CD4-positive, alpha-beta memory T cell (primary cell): Measurements from ENCODE around the gene SYT2. TPM values are rescaled to one million over a fixed set of nuclear protein-coding genes. Genes with fewer than 3 reads are reported as not detected.
"Not testable (repeated sequence)": the region's sequence is repeated elsewhere in the genome, so short reads cannot be mapped to it uniquely, and the experiment has no call there.

Experiments
- CTCF ChIA-PET: fragments of 350-600 bp; sonication (Branson Sonifier 250); formaldehyde crosslinking; loops from one replicate; lab custom pipeline; 2021; ENCODE audit warnings: inconsistent platforms; ENCODE audit not compliant: partially characterized antibody; lab: Charles Lee
- POLR2A ChIA-PET: fragments of 350-600 bp; sonication (Branson Sonifier 250); formaldehyde crosslinking; loops from one replicate; lab custom pipeline; 2021; ENCODE audit not compliant: partially characterized antibody; lab: Charles Lee
- DNase-seq, 5 donors: peaks; one replicate each; pipeline versions ENCODE4 v3.0.0 to v3.0.0-alpha.2; 2020 to 2022; ENCODE audit warnings: mixed read lengths in 1 of 5
- H3K27ac ChIP-seq: one replicate; pipeline ENCODE4 v1.7.0; 2013; ENCODE audit warnings: low read depth, low read length
- H3K27me3 ChIP-seq: 2 replicates; pipeline ENCODE4 v1.7.0; 2013; ENCODE audit warnings: mild to moderate bottlenecking, low read length, moderate library complexity; ENCODE audit not compliant: insufficient read depth
- H3K36me3 ChIP-seq: 2 replicates; pipeline ENCODE4 v1.7.0; 2013; ENCODE audit warnings: mild to moderate bottlenecking, low read length, moderate library complexity; ENCODE audit not compliant: insufficient read depth
- H3K4me1 ChIP-seq: 2 replicates; pipeline ENCODE4 v1.7.0; 2013; ENCODE audit warnings: mild to moderate bottlenecking, low read length, moderate library complexity; ENCODE audit not compliant: insufficient read depth
- H3K4me3 ChIP-seq, 2 donors: one replicate each; pipeline ENCODE4 v1.7.0; 2013; ENCODE audit warnings: low read length in 2 of 2, mild to moderate bottlenecking in 1 of 2
- H3K9me3 ChIP-seq, 2 donors: one replicate each; pipeline ENCODE4 v1.7.0; 2013; ENCODE audit warnings: low read length in 2 of 2, control low read depth in 1 of 2; ENCODE audit not compliant: control insufficient read depth in 1 of 2
- H3K27ac Mint-ChIP-seq, 7 donors: one replicate each; pipeline ENCODE4 v1.8.0; 2020 to 2021; ENCODE audit warnings: mixed read lengths in 7 of 7, mild to moderate bottlenecking in 6 of 7, inconsistent platforms in 3 of 7, moderate library complexity in 3 of 7
- H3K27me3 Mint-ChIP-seq, 2 donors: one replicate each; pipeline ENCODE4 v1.8.0; 2020 to 2021; ENCODE audit warnings: mixed read lengths in 2 of 2
- H3K36me3 Mint-ChIP-seq, 2 donors: one replicate each; pipeline ENCODE4 v1.8.0; 2020 to 2021; ENCODE audit warnings: mixed read lengths in 2 of 2, inconsistent platforms in 1 of 2, mild to moderate bottlenecking in 1 of 2
- H3K4me1 Mint-ChIP-seq, 4 donors: one replicate each; pipeline ENCODE4 v1.8.0; 2020 to 2021; ENCODE audit warnings: mixed read lengths in 4 of 4, mild to moderate bottlenecking in 1 of 4
- H3K4me3 Mint-ChIP-seq, 8 donors: one replicate each; pipeline ENCODE4 v1.8.0; 2020 to 2021; ENCODE audit warnings: mixed read lengths in 8 of 8, mild to moderate bottlenecking in 7 of 8, moderate library complexity in 6 of 8, inconsistent platforms in 3 of 8
- H3K9me3 Mint-ChIP-seq, 8 donors: one replicate each; pipeline ENCODE4 v1.8.0; 2020 to 2021; ENCODE audit warnings: mixed read lengths in 8 of 8, mild to moderate bottlenecking in 5 of 8, inconsistent platforms in 3 of 8, moderate library complexity in 1 of 8
- intact Hi-C: fragments of 100-400 bp; cut with micrococcal nuclease; formaldehyde crosslinking; loops from one replicate; pipeline ENCODE4 v1.15.1; 2023
- polyA plus RNA-seq, 2 donors: library from polyadenylated mRNA; unstranded; fragments of 300-500 nt; fragmentation: Illumina TruSeq; gene quantifications; one replicate each; pipeline ENCODE4 v1.2.3, GENCODE V29; 2021
- total RNA-seq, 2 experiments: library from RNA; stranded (reverse); gene quantifications; one replicate each; pipeline ENCODE4 v1.2.3, GENCODE V29; 2021

The SYT2 gene
- total and polyA plus RNA-seq, 4 experiments from 2014 or later: 0.03 TPM; not detected in 3

- Mint-ChIP-seq H3K36me3 (no peaks in the 10 kb centered on the region), H3K4me1 (peaks cover 12 to 29% (median 21%) of the 10 kb centered on the region in 4 donors), H3K27me3 (peaks cover 0 to 6% of the 10 kb centered on the region in 2 donors), H3K9me3 (no peaks in the 10 kb centered on the region), H3K4me3 (no peak overlapping the region), H3K27ac (no peak overlapping the region)
- Histone ChIP-seq H3K27ac (no peak overlapping the region), H3K9me3 (no peaks in the 10 kb centered on the region), H3K36me3 (no peaks in the 10 kb centered on the region), H3K4me1 (peaks cover 37% of the 10 kb centered on the region), H3K4me3 (no peak overlapping the region), H3K27me3 (no peaks in the 10 kb centered on the region)
- intact Hi-C loops: no loop called here
- DNase-seq: no peak
- ChIA-PET CTCF (no interaction called here), POLR2A (no interaction called here)
These were observed 86.0 kb downstream of the SYT2 start for GRCh38 chr1:202624088-202624780.

GRCh38 chr1:202623476-202623875 lies 86.8 kb downstream of the SYT2 start:
- CTCF ChIA-PET, H3K9me3 Mint-ChIP-seq, H3K27ac Mint-ChIP-seq, H3K27me3 ChIP-seq, H3K9me3 ChIP-seq, H3K36me3 ChIP-seq, H3K27ac ChIP-seq, POLR2A ChIA-PET, H3K36me3 Mint-ChIP-seq, intact Hi-C loops, DNase-seq, H3K4me3 ChIP-seq, H3K4me3 Mint-ChIP-seq, H3K27me3 Mint-ChIP-seq: not testable (repeated sequence)
- peaks cover 5 to 22% (median 14%) of the 10 kb centered on the region in 4 donors for H3K4me1 Mint-ChIP-seq
- peaks cover 29% of the 10 kb centered on the region for H3K4me1 ChIP-seq

- Mint-ChIP-seq H3K36me3 (no peaks in the 10 kb centered on the region), H3K9me3 (no peaks in the 10 kb centered on the region), H3K27me3 (peaks cover 0 to 6% of the 10 kb centered on the region in 2 donors), H3K4me3 (no peak overlapping the region), H3K27ac (no peak overlapping the region), H3K4me1 (peaks cover 2 to 18% (median 10%) of the 10 kb centered on the region in 4 donors)
- intact Hi-C loops: no loop called here
- ChIA-PET CTCF (no interaction called here), POLR2A (no interaction called here)
- Histone ChIP-seq H3K9me3 (no peaks in the 10 kb centered on the region), H3K4me3 (no peak overlapping the region), H3K4me1 (peaks cover 25% of the 10 kb centered on the region), H3K27ac (no peak overlapping the region), H3K36me3 (no peaks in the 10 kb centered on the region), H3K27me3 (no peaks in the 10 kb centered on the region)
- no peak for DNase-seq
These were observed 87.2 kb downstream of the SYT2 start for GRCh38 chr1:202623075-202623474.

GRCh38 chr1:202622388-202622787 lies 87.9 kb downstream of the SYT2 start:
- no peaks in the 10 kb centered on the region for H3K36me3 ChIP-seq
- H3K9me3 Mint-ChIP-seq: no peaks in the 10 kb centered on the region
- ChIA-PET CTCF (interaction anchor here (1.2 to 1.7 kb wide), 2 partner anchors 15 to 36 kb away, joined by 4 read pairs; no protein-coding TSS in a partner anchor), POLR2A (no interaction called here)
- DNase-seq: no peak
- no peak overlapping the region for H3K27ac ChIP-seq
- H3K27me3 Mint-ChIP-seq: peaks cover 0 to 6% of the 10 kb centered on the region in 2 donors
- no peaks in the 10 kb centered on the region for H3K36me3 Mint-ChIP-seq
- peaks cover under 1 to 11% (median 5%) of the 10 kb centered on the region in 4 donors for H3K4me1 Mint-ChIP-seq
- H3K9me3 ChIP-seq: no peaks in the 10 kb centered on the region
- H3K27ac Mint-ChIP-seq: no peak overlapping the region
- intact Hi-C loops: no loop called here
- H3K4me3 ChIP-seq: no peak overlapping the region
- H3K4me3 Mint-ChIP-seq: no peak overlapping the region
- peaks cover 18% of the 10 kb centered on the region for H3K4me1 ChIP-seq
- H3K27me3 ChIP-seq: no peaks in the 10 kb centered on the region

GRCh38 chr1:202621446-202621845 lies 88.8 kb downstream of the SYT2 start:
- intact Hi-C loops: no loop called here
- H3K36me3 Mint-ChIP-seq: no peaks in the 10 kb centered on the region
- no peak for DNase-seq
- no peak overlapping the region for H3K4me3 ChIP-seq
- H3K9me3 Mint-ChIP-seq: no peaks in the 10 kb centered on the region
- peaks cover 14% of the 10 kb centered on the region for H3K4me1 ChIP-seq
- H3K9me3 ChIP-seq: no peaks in the 10 kb centered on the region
- no peaks in the 10 kb centered on the region for H3K27me3 ChIP-seq
- ChIA-PET POLR2A (no interaction called here), CTCF (interaction anchor here (1.2 to 1.7 kb wide), 2 partner anchors 14 to 37 kb away, joined by 4 read pairs; no protein-coding TSS in a partner anchor)
- no peaks in the 10 kb centered on the region for H3K36me3 ChIP-seq
- no peak overlapping the region for H3K27ac Mint-ChIP-seq
- H3K27me3 Mint-ChIP-seq: peaks cover 5 to 9% of the 10 kb centered on the region in 2 donors
- H3K4me3 Mint-ChIP-seq: no peak overlapping the region
- H3K27ac ChIP-seq: no peak overlapping the region
- H3K4me1 Mint-ChIP-seq: peaks cover under 1 to 7% (median 4%) of the 10 kb centered on the region in 4 donors

- H3K27me3 ChIP-seq, intact Hi-C loops: not testable (repeated sequence)
- peaks cover 9 to 13% of the 10 kb centered on the region in 2 donors for H3K27me3 Mint-ChIP-seq
These were observed 90.2 kb downstream of the SYT2 start for GRCh38 chr1:202620036-202620435.

GRCh38 chr1:202619505-202619904 lies 90.7 kb downstream of the SYT2 start:
- Histone ChIP-seq H3K27me3 (no peaks in the 10 kb centered on the region), H3K4me3 (no peak overlapping the region), H3K9me3 (no peaks in the 10 kb centered on the region), H3K27ac (no peak overlapping the region), H3K36me3 (no peaks in the 10 kb centered on the region), H3K4me1 (no peaks in the 10 kb centered on the region)
- peaks cover 9 to 13% of the 10 kb centered on the region in 2 donors for H3K27me3 Mint-ChIP-seq
- no peaks in the 10 kb centered on the region for H3K36me3 Mint-ChIP-seq
- no peak overlapping the region for H3K4me3 Mint-ChIP-seq
- intact Hi-C loops: no loop called here
- ChIA-PET POLR2A (no interaction called here), CTCF (no interaction called here)
- DNase-seq: no peak
- peaks cover 0 to 2% (median 0%) of the 10 kb centered on the region in 8 donors for H3K9me3 Mint-ChIP-seq
- no peak overlapping the region for H3K27ac Mint-ChIP-seq
- peaks cover 3 to 19% (median 15%) of the 10 kb centered on the region in 4 donors for H3K4me1 Mint-ChIP-seq

More at GRCh38 chr1:202620036-202620435, 90.2 kb downstream of the SYT2 start:
- H3K27ac ChIP-seq, H3K4me3 Mint-ChIP-seq, H3K4me3 ChIP-seq, H3K27ac Mint-ChIP-seq, CTCF ChIA-PET, H3K9me3 Mint-ChIP-seq, H3K36me3 ChIP-seq, DNase-seq, POLR2A ChIA-PET, H3K36me3 Mint-ChIP-seq, H3K9me3 ChIP-seq, H3K4me1 ChIP-seq: not testable (repeated sequence)
- H3K4me1 Mint-ChIP-seq: peaks cover 3 to 17% (median 14%) of the 10 kb centered on the region in 4 donors
